Liver (tissue), 9 donors: Measurements from ENCODE around the gene RNASE8. TPM values are rescaled to one million over a fixed set of nuclear protein-coding genes. Genes with fewer than 3 reads are reported as not detected.

Source experiments
- DNase-seq: peaks from one replicate; pipeline ENCODE4 v3.0.0-alpha.2; 2017; ENCODE audit warnings: low spot score
- H3K27ac ChIP-seq, 2 donors: one replicate each; pipeline ENCODE4 v1.7.0; 2013; ENCODE audit warnings: inconsistent platforms in 2 of 2, low read length in 2 of 2, control low read depth in 1 of 2, low read depth in 1 of 2, mild to moderate bottlenecking in 1 of 2
- H3K27me3 ChIP-seq, 4 donors: one replicate each; pipeline versions ENCODE4 v1.6.1 to v1.7.0; 2013; ENCODE audit warnings: low read length in 3 of 4, inconsistent platforms in 1 of 4, mild to moderate bottlenecking in 1 of 4, moderate library complexity in 1 of 4; ENCODE audit not compliant: control insufficient read depth in 4 of 4, insufficient read depth in 4 of 4
- H3K36me3 ChIP-seq, 4 donors: one replicate each; pipeline versions ENCODE4 v1.6.1 to v1.7.0; 2013; ENCODE audit warnings: low read length in 3 of 4, mild to moderate bottlenecking in 3 of 4, low read depth in 1 of 4, moderate library complexity in 1 of 4; ENCODE audit not compliant: control insufficient read depth in 4 of 4, insufficient read depth in 3 of 4
- H3K4me1 ChIP-seq, 4 donors: one replicate each; pipeline versions ENCODE4 v1.6.1 to v1.7.0; 2013; ENCODE audit warnings: low read length in 3 of 4, mild to moderate bottlenecking in 3 of 4, moderate library complexity in 1 of 4; ENCODE audit not compliant: control insufficient read depth in 4 of 4, insufficient read depth in 4 of 4
- H3K4me3 ChIP-seq, 3 donors: one replicate each; pipeline versions ENCODE4 v1.6.1 to v1.7.0; 2013; ENCODE audit warnings: low read length in 3 of 3, control low read depth in 1 of 3, low read depth in 1 of 3, mild to moderate bottlenecking in 1 of 3
- H3K9ac ChIP-seq, 2 donors: one replicate each; pipeline ENCODE4 v1.7.0; 2013; ENCODE audit warnings: low read length in 2 of 2, mild to moderate bottlenecking in 2 of 2, moderate library complexity in 2 of 2, control low read depth in 1 of 2, low read depth in 1 of 2
- H3K9me3 ChIP-seq, 4 donors: one replicate each; pipeline versions ENCODE4 v1.6.1 to v1.7.0; 2013; ENCODE audit warnings: low read length in 3 of 4; ENCODE audit not compliant: control insufficient read depth in 4 of 4
- ATF3 ChIP-seq: IDR thresholded peaks from 2 replicates; pipeline ENCODE4 v1.6.1; 2016; ENCODE audit warnings: antibody characterized with exemption
- CTCF ChIP-seq: fragments of 150-350 bp; IDR thresholded peaks from 2 replicates; pipeline ENCODE4 v1.5.1; 2017; ENCODE audit warnings: improper control_type of control experiment, low read depth, low read length; ENCODE audit not compliant: missing input control
- EGR1 ChIP-seq, 2 donors: IDR thresholded peaks; 2 replicates each; pipeline ENCODE4 v1.6.1; 2016 to 2018; ENCODE audit warnings: antibody characterized with exemption in 2 of 2, low read depth in 2 of 2
- FOXA1 ChIP-seq: IDR thresholded peaks from 2 replicates; pipeline ENCODE4 v1.6.1; 2016; ENCODE audit warnings: antibody characterized with exemption
- FOXA2 ChIP-seq: IDR thresholded peaks from 2 replicates; pipeline ENCODE4 v1.6.1; 2016; ENCODE audit warnings: antibody characterized with exemption
- GABPA ChIP-seq, 2 donors: IDR thresholded peaks in 1 of 2; conservative IDR thresholded peaks in 1 of 2; 2 replicates each; pipeline ENCODE4 v1.6.1; 2016; ENCODE audit warnings: antibody characterized with exemption in 2 of 2, mild to moderate bottlenecking in 1 of 2, moderate library complexity in 1 of 2
- HNF4A ChIP-seq, 2 donors: conservative IDR thresholded peaks; 2 replicates each; pipeline ENCODE4 v1.6.1; 2016; ENCODE audit warnings: antibody characterized with exemption in 2 of 2, mild to moderate bottlenecking in 2 of 2
- HNF4G ChIP-seq: IDR thresholded peaks from 2 replicates; pipeline ENCODE4 v1.6.1; 2016; ENCODE audit warnings: antibody characterized with exemption
- JUND ChIP-seq, 2 donors: IDR thresholded peaks; 2 replicates each; pipeline ENCODE4 v1.6.1; 2016; ENCODE audit warnings: antibody characterized with exemption in 2 of 2
- MAX ChIP-seq: IDR thresholded peaks from 2 replicates; pipeline ENCODE4 v1.6.1; 2016; ENCODE audit warnings: antibody characterized with exemption
- NR2F2 ChIP-seq: IDR thresholded peaks from 2 replicates; pipeline ENCODE4 v1.6.1; 2016; ENCODE audit warnings: antibody characterized with exemption
- RAD21 ChIP-seq, 2 donors: IDR thresholded peaks; 2 replicates each; pipeline ENCODE4 v1.6.1; 2016; ENCODE audit warnings: antibody characterized with exemption in 2 of 2, mild to moderate bottlenecking in 2 of 2
- REST ChIP-seq: IDR thresholded peaks from 2 replicates; pipeline ENCODE4 v1.6.1; 2016; ENCODE audit warnings: antibody characterized with exemption, mild to moderate bottlenecking
- RXRA ChIP-seq, 2 donors: IDR thresholded peaks; 2 replicates each; pipeline ENCODE4 v1.6.1; 2017 to 2018; ENCODE audit warnings: antibody characterized with exemption in 2 of 2, mild to moderate bottlenecking in 1 of 2
- SP1 ChIP-seq: IDR thresholded peaks from 2 replicates; pipeline ENCODE4 v1.6.1; 2018; ENCODE audit warnings: antibody characterized with exemption, mild to moderate bottlenecking
- TAF1 ChIP-seq: conservative IDR thresholded peaks from 2 replicates; pipeline ENCODE4 v1.6.1; 2016; ENCODE audit warnings: antibody characterized with exemption, mild to moderate bottlenecking
- YY1 ChIP-seq: IDR thresholded peaks from 2 replicates; pipeline ENCODE4 v1.6.1; 2016; ENCODE audit warnings: antibody characterized with exemption, mild to moderate bottlenecking
- ZBTB33 ChIP-seq: IDR thresholded peaks from 2 replicates; pipeline ENCODE4 v1.6.1; 2016; ENCODE audit warnings: antibody characterized with exemption
- WGBS: extraction: QIAGEN DNeasy Blood & Tissue Kit; methylation state at CpG from one replicate; pipeline ENCODE4 v1.1.7; 2013; 5-methylcytosine and 5-hydroxymethylcytosine counted together
- polyA plus RNA-seq, 2 donors: library from polyadenylated mRNA; stranded (reverse) in 1 of 2; unstranded in 1 of 2; fragments of 200-250 nt in 1 of 2; fragments of >200 nt in 1 of 2; fragmentation: Nextera tagmentation in 1 of 2; extraction: Ambion mirVana in 1 of 2; gene quantifications; one replicate each; pipeline versions ENCODE4 v1.2.1 to v1.2.3, GENCODE V29; 2013 to 2015
- total RNA-seq, 2 donors: library from RNA; depleted of rRNA; stranded (reverse); fragments of >200 nt; gene quantifications; one replicate each; pipeline ENCODE4 v1.2.3, GENCODE V29; 2014
- donor health status: healthy.
- donor health status: healthy.
- donor health status: healthy.
- donor health status: healthy.
- donor health status: healthy.

RNASE8 gene
- total and polyA plus RNA-seq, 4 donors: not detected

- no peak overlapping the region for H3K9ac ChIP-seq
- H3K4me3 ChIP-seq: no peak overlapping the region
- DNase-seq: no peak
Measured at GRCh38 chr14:21026274-21026987, 31.2 kb upstream of the RNASE8 start.

GRCh38 chr14:21026988-21027315, 30.7 kb upstream of the RNASE8 start:
- Histone ChIP-seq H3K4me1 (peaks cover 3 to 36% (median 27%) of the 10 kb centered on the region in 4 donors), H3K27ac (peak overlapping the region in 1 of 2 donors; percentile 87), H3K9ac (no peak overlapping the region), H3K27me3 (no peaks in the 10 kb centered on the region), H3K4me3 (no peak overlapping the region), H3K9me3 (no peaks in the 10 kb centered on the region), H3K36me3 (peaks cover 0 to 18% (median 4%) of the 10 kb centered on the region in 4 donors)
- TF ChIP-seq FOXA1: no peak
- no peak for TF ChIP-seq NR2F2
- no peak for TF ChIP-seq RAD21 (IDR thresholded peaks at IDR 0.05)
- no peak for TF ChIP-seq RXRA (IDR thresholded peaks at IDR 0.05)
- TF ChIP-seq SP1: no peak
- no peak for TF ChIP-seq CTCF
- no peak for TF ChIP-seq ZBTB33
- no peak for TF ChIP-seq GABPA (IDR thresholded peaks at IDR 0.05 in 1 of 2, conservative IDR thresholded peaks at IDR 0.05 in 1 of 2)
- TF ChIP-seq JUND (IDR thresholded peaks at IDR 0.05): no peak
- TF ChIP-seq HNF4A (conservative IDR thresholded peaks at IDR 0.05): no peak
- no peak for TF ChIP-seq YY1
- TF ChIP-seq HNF4G: no peak
- no peak for TF ChIP-seq MAX
- no peak for TF ChIP-seq REST
- TF ChIP-seq EGR1 (IDR thresholded peaks at IDR 0.05; ENCODE audit: low read depth in 2 of 2): no peak
- no peak for TF ChIP-seq FOXA2
- TF ChIP-seq ATF3: no peak
- DNase-seq: no peak
- 72% methylated on average over 3 of the region's 3 CpGs for WGBS

More at GRCh38 chr14:21026274-21026987, 31.2 kb upstream of the RNASE8 start:
- peaks cover 3 to 39% (median 32%) of the 10 kb centered on the region in 4 donors for H3K4me1 ChIP-seq
- peak overlapping the region; percentile 87 to 88 for H3K27ac ChIP-seq
- H3K36me3 ChIP-seq: peaks cover 0 to 23% (median 8%) of the 10 kb centered on the region in 4 donors
- no peaks in the 10 kb centered on the region for H3K9me3 ChIP-seq
- TF ChIP-seq TAF1: no peak
- TF ChIP-seq HNF4A (conservative IDR thresholded peaks at IDR 0.05): no peak
- no peak for TF ChIP-seq MAX
- H3K27me3 ChIP-seq: no peaks in the 10 kb centered on the region
- 73% methylated on average over 7 of the region's 7 CpGs for WGBS
